Activated T-helper 17 cell treated with anti-CD3 and anti-CD28 coated beads, Interleukin-2, amount 50 U/mL, for 72 hours (primary cell): Measurements from ENCODE around the gene GRAMD4. TPM values are rescaled to one million over a fixed set of nuclear protein-coding genes. Genes with fewer than 3 reads are reported as not detected.
"Not testable (repeated sequence)": the region's sequence is repeated elsewhere in the genome, so short reads cannot be mapped to it uniquely, and the experiment has no call there.

ENCODE experiments used
- ATAC-seq: fragments of 150-1000 bp; cut with Tn5 transposase; replicated peaks from 2 replicates; pipeline ENCODE4 v1.10.0; 2021; ENCODE audit warnings: mild to moderate bottlenecking, moderate library complexity
- H3K27ac Mint-ChIP-seq: one replicate; pipeline ENCODE4 v1.8.0; 2022; ENCODE audit warnings: mixed read lengths
- H3K27me3 Mint-ChIP-seq: one replicate; pipeline ENCODE4 v1.8.0; 2022; ENCODE audit warnings: mixed read lengths
- H3K36me3 Mint-ChIP-seq: one replicate; pipeline ENCODE4 v1.8.0; 2022; ENCODE audit warnings: low read depth, mild to moderate bottlenecking, mixed read lengths
- H3K4me1 Mint-ChIP-seq: one replicate; pipeline ENCODE4 v1.8.0; 2022; ENCODE audit warnings: mixed read lengths
- H3K4me3 Mint-ChIP-seq: one replicate; pipeline ENCODE4 v1.8.0; 2022; ENCODE audit warnings: mild to moderate bottlenecking, mixed read lengths
- H3K9me3 Mint-ChIP-seq: one replicate; pipeline ENCODE4 v1.8.0; 2022; ENCODE audit warnings: mixed read lengths
- total RNA-seq, 2 donors: library from RNA; stranded (reverse); gene quantifications; one replicate each; pipeline ENCODE4 v1.2.3, GENCODE V29; 2022

The GRAMD4 gene
- total RNA-seq, 2 donors from 2014 or later, result 23.6 to 51.0 TPM

DNA sequence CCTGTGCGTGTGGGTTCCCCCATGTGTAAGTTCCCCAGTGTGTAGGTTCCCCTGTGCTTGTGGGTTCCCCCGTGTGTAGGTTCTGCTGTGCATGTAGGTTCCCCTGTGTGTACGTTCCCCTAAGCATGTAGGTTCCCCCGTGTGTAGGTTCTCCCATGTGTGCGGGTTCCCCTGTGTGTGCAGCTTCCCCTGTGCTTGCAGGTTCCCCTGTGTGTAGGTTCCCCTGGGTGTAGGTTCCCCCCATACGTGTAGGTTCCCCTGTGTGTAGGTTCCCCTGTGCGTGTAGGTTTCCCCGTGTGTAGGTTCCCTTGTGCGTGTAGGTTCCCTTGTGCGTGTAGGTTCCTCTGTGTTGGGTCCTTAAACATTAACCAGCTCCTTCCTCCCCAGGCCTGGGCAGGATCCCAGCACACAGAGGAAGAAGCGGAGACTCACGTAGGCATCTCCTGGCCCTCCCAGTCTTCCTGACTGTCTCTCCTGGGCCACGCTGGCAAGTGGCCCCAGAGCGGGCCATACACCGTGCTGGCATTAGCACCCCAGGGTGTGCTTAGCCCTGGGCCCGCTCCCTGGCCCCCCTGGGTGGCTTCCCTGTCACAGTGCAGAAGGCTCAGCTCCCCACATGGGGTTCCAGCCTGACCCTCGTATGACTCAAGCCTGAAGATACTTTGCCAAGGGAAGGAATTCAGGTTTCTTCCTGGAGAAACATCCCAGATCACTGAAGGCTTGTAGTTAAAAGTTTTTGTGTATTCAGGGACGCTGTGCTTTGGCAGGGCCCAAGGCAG is 2.8 kb upstream of the GRAMD4 start:
- Mint-ChIP-seq H3K27me3 (no peaks in the 10 kb centered on the region), H3K9me3 (no peaks in the 10 kb centered on the region), H3K27ac (no peak overlapping the region), H3K4me3 (no peak overlapping the region), H3K36me3 (no peaks in the 10 kb centered on the region), H3K4me1 (peaks cover 17% of the 10 kb centered on the region)
- no peak for ATAC-seq

DNA sequence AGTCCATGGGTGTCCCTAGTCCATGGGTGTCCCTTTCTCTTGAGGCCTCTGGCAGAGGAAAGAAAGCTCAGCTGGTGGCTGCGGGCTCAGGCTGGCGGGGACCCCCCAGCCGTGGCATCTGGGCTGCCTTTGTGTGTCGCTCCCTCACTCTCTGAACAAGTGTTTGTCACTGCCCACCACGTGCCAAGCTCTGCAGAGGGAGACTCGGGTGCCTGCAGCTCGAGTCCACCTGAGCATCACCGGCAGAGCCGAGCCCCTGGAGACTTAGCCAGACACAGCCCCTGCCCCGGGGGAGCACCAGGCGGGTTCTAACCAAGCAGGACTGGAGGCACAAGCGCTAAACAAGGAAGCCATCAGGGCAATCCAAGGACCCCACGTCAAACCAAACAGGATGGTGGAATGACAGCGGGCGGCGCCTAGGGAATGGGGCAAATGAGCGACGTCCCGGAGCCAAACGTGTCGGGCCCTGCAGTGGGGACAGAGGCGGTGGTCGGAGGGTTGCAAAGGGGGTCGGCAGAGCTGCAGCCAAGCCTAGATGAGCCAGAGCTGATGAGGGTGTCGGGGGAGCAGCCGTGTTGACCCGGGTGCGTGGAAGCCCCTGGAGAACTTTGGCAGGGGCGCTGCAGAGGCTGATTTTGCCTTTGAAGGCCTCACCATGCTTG is 2.1 kb upstream of the GRAMD4 start:
- no peak overlapping the region for H3K4me3 Mint-ChIP-seq
- H3K27ac Mint-ChIP-seq, result no peak overlapping the region
- H3K9me3 Mint-ChIP-seq, result no peaks in the 10 kb centered on the region
- peaks cover 12% of the 10 kb centered on the region for H3K4me1 Mint-ChIP-seq
- ATAC-seq, result no peak
- H3K36me3 Mint-ChIP-seq, result no peaks in the 10 kb centered on the region
- H3K27me3 Mint-ChIP-seq, result no peaks in the 10 kb centered on the region

DNA sequence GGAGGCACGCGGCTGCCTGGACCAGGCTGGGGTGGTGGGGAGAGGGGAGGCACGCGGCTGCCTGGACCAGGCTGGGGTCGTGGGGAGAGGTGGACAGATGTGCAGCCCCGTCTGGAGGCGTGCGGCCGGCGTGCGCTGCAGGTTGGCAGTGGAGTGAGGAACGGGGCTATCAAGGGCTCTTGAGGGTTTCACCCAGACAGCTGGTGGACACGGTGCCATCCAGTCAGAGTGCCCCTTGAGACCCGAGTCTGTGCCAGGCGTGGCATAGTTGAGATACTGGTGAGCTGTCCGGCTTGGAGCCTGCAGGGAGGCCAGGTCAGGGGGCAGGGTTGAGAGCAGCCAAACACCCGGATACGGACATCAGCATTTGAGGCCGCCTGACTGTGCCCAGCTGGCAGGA is 1.5 kb upstream of the GRAMD4 start:
- H3K27ac Mint-ChIP-seq, result no peak overlapping the region
- peaks cover 7% of the 10 kb centered on the region for H3K4me1 Mint-ChIP-seq
- no peaks in the 10 kb centered on the region for H3K27me3 Mint-ChIP-seq
- no peak for ATAC-seq
- no peaks in the 10 kb centered on the region for H3K9me3 Mint-ChIP-seq
- H3K4me3 Mint-ChIP-seq, result no peak overlapping the region
- H3K36me3 Mint-ChIP-seq, result no peaks in the 10 kb centered on the region

DNA sequence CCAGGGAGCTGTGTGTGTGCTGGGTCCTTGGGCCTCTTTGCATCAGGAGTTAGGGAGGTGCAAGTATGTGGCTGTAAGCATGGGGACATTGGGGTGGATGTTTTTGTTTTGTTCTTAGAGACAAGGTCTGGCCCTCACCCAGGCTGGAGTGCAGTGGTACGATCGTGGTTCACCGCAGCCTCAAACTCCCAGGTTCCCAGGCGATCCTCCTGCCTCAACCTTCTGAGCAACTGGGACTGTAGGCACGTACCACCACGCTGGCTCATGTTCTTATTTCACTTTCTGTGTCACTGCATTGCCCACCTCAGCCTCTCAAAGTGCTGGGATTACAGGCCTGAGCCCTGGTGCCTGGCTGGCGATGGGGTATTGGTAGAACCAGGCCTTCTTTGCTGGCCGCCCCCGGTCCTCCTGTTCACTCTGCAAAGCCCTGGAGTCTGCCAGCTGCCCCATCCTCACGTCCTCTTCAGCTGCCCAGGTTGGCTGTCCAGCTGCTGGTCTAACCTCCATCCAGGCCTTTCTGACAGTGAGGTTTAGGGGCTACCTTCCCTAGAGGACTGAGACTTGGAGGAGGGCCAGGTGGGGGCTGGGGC is 851 bp upstream of the GRAMD4 start:
- Mint-ChIP-seq H3K4me3 (no peak overlapping the region), H3K36me3 (no peaks in the 10 kb centered on the region), H3K27me3 (no peaks in the 10 kb centered on the region), H3K4me1 (peaks cover under 1% of the 10 kb centered on the region), H3K9me3 (no peaks in the 10 kb centered on the region), H3K27ac (no peak overlapping the region)
- no peak for ATAC-seq

DNA sequence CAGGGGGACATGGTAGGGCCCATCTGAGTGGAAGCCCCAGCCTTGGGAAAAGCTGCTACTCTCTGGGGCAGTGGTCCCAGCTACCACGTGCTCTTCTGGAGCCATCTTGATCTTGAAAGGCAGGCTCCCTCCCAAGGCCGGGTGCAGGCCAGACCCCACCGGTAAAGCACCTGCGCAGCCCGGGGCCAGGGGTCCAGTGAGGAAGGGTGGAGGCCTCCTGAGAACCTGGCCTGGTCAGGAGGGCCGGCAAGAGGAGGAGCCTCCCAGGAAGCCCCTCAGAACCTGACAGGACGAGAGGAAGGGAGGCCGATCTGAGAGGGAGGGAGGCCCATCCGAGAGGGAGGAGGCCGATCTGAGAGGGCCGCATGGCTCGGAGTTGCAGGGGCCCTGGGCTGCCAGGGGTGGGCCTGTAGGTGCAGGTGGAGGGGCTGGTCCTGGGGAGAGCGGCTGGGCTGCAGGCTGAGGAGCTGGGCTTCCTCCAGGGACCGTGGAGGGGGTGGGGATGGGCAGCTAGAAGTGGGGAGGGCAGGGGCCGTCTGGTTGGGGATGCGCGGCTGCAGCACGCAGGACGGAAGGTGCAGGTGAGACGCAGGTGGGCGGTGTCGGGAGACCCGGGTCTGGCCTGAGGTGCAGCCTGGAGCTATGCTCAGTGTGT is 529 bp downstream of the GRAMD4 start:
- Mint-ChIP-seq H3K9me3 (no peaks in the 10 kb centered on the region), H3K4me1 (no peaks in the 10 kb centered on the region), H3K36me3 (no peaks in the 10 kb centered on the region), H3K4me3 (no peak overlapping the region), H3K27me3 (no peaks in the 10 kb centered on the region), H3K27ac (no peak overlapping the region)
- ATAC-seq, result no peak

DNA sequence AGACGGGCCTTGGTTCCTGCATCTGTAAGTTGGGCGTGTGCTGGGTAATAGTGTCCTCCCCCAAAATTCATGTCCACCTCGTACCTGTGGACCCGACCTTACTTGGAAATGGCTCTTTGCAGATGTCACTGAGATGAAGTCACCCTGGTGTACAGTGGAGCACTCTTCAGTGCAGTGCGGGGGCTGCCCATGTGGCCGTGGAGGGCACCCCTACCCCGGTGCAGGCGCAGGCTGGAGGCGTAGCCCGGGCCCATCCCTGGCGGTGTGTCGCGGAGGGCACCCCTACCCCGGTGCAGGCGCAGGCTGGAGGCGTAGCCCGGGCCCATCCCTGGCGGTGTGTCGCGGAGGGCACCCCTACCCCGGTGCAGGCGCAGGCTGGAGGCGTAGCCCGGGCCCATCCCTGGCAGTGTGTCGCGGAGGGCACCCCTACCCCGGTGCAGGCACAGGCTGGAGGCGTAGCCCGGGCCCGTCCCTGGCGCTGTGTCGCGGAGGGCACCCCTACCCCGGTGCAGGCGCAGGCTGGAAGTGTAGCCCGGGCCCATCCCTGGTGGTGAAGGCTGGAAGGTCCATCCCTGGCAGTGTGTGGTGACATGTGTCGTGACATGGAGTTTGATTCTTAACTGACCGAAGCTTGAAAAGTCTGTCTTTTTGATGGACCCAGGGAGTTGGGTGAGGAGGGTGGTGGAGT is 1.2 kb downstream of the GRAMD4 start:
- not testable (repeated sequence) for H3K27me3 Mint-ChIP-seq, H3K27ac Mint-ChIP-seq, H3K9me3 Mint-ChIP-seq, ATAC-seq, H3K4me1 Mint-ChIP-seq, H3K36me3 Mint-ChIP-seq, H3K4me3 Mint-ChIP-seq

DNA sequence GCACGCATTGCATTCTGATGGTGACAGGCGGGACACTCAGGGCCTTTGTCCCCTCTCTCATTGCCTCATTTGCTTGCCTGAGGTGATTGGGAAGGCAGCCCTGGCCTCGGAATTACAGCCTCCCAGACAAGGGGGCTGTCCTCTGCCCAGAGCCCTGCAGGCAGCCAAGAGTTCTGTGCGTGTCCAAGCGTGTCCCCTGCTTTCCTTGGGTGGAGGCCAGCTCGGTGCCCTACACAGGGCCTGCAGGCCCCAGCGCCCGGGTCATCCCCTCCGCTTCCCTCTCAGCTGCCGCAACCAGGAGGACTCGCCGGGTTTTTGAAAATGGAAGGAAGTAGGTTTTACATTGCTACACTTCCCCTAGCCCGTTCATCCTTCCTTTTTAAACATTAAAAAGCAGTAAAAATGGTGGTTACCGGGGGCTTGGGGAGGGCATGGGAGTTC is 1.9 kb downstream of the GRAMD4 start:
- no peak overlapping the region for H3K4me3 Mint-ChIP-seq
- no peaks in the 10 kb centered on the region for H3K36me3 Mint-ChIP-seq
- H3K27me3 Mint-ChIP-seq, result no peaks in the 10 kb centered on the region
- no peaks in the 10 kb centered on the region for H3K9me3 Mint-ChIP-seq
- ATAC-seq, result no peak
- no peaks in the 10 kb centered on the region for H3K4me1 Mint-ChIP-seq
- H3K27ac Mint-ChIP-seq, result no peak overlapping the region

DNA sequence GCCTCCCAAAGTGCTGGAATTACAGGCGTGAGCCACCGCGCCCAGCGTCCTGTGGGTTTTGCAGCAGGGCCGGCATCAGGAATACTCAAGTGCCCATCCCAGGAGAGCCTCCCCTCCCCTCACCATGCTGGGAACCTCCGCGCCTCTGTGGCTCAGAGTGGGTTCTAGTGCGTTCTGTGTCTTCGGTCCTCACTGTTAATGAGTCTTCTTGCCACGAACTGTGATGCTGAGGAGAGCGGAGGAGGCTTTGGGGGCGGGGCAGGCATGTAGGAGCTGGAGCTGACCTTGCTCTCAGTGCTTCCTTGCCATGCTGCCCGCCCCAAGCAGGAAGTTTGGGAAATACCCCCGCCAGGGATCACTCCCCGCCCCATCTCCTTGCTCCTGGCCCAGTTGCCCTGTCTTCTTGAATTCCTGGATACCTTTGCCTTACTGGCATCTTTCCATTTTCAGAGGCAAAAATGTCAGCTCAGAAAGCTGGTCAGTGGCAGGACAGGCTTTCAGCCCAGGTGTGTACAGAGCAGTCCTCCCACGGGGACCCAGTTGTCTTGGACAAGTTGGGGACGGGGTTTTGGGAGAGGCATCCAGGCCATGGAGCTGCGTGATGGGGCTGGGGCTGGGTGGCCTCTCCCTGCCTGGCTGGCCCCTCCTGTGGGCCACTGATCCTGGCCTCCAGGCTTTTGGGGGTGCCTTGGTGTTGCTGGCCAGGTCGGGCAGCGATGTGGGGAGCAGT is 5.1 kb downstream of the GRAMD4 start:
- no peaks in the 10 kb centered on the region for H3K27me3 Mint-ChIP-seq
- H3K27ac Mint-ChIP-seq, result no peak overlapping the region
- no peak for ATAC-seq
- H3K36me3 Mint-ChIP-seq, result no peaks in the 10 kb centered on the region
- H3K4me1 Mint-ChIP-seq, result no peaks in the 10 kb centered on the region
- no peaks in the 10 kb centered on the region for H3K9me3 Mint-ChIP-seq
- no peak overlapping the region for H3K4me3 Mint-ChIP-seq

DNA sequence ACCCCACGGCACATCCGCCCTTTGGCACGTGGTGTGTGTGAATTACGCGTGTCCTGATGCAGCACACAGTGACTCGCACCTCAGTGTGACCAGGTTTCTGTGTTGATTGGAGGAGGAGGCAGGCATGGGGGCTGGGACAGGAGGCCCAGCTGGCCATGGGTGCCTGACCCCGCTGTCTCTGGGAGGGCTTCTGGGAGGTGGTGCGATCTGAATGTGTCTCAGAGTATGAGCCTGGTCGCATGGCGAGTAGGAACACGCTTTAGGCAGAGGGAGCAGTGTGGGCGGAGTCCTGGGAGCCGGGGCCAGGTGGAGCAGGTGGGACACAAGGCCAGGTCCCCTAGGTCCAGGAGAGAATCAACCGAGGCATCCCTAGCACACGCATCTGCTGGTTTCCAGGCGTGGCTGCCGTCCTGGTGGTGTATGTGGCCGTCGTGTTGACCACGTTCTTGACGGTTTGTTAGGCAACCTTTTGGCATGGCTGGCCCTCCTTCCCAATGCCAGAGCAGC is 5.7 kb downstream of the GRAMD4 start:
- H3K27me3 Mint-ChIP-seq, result no peaks in the 10 kb centered on the region
- H3K4me3 Mint-ChIP-seq, result no peak overlapping the region
- no peaks in the 10 kb centered on the region for H3K4me1 Mint-ChIP-seq
- H3K27ac Mint-ChIP-seq, result no peak overlapping the region
- H3K9me3 Mint-ChIP-seq, result no peaks in the 10 kb centered on the region
- peak; percentile 9 for ATAC-seq
- H3K36me3 Mint-ChIP-seq, result no peaks in the 10 kb centered on the region

DNA sequence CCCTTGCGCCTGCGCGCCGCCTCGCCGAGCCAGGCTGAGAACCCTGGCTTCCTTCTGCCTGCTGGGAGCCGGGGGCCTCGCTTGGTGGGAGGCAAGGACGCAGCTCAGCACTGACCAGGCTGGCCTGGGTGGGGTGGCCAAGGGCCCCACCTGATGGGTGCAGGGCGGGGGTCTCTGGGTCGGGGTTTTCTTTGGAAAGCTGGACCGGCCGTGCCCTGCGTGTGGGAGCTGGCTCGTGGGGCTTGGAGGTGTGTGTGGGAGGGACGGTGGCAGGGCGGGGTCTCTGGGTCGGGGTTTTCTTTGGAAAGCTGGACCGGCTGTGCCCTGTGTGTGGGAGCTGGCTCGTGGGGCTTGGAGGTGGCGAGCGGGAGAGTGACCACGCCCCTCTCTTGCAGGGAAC is 6.2 kb downstream of the GRAMD4 start:
- no peaks in the 10 kb centered on the region for H3K27me3 Mint-ChIP-seq
- no peak for ATAC-seq
- H3K9me3 Mint-ChIP-seq, result no peaks in the 10 kb centered on the region
- no peaks in the 10 kb centered on the region for H3K36me3 Mint-ChIP-seq
- H3K4me1 Mint-ChIP-seq, result no peaks in the 10 kb centered on the region
- no peak overlapping the region for H3K4me3 Mint-ChIP-seq
- H3K27ac Mint-ChIP-seq, result no peak overlapping the region

DNA sequence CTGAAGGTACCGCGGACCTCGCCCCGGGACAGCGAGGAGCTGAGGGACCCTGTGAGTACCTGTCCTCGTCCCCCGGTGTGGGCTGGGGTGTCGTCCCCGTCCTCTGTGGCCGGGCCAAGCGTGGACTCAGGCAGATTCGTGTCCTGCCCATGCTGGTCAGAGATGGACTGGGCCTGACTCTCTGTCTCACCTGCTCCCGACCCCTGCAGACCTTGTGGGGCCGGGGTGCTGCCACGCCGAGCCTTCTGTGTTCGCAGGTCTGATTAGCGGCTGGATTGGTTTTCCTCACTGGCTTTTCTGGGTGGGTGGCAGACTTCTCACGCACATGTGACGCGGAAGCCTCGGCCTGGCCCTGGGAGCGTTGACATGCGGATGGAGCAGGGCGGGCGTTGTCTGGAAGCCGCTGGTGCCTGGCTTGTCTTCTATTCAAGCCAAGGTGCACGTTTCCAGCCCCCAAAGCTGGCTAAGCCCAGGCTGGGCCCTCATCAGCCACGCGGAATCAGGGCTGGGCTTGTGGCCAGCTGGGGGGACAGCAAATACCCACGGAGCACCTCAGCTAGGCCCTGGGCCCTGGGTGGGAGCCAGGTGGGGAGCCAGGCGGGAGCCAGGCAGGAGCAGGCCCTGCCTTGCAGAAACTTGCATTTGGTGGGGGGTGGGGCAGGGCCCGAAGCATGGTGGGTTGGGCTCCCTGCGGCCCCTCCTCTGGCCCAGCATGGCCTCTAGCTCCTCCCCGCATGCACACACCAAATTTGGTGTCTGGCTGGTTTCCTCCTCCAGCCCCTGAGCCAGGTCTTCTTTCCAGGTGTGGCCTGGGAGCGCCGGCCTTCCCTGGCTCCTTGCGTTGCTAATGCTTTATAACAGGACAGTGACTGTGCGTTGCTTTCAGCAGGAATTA is 7.0 kb downstream of the GRAMD4 start:
- no peak for ATAC-seq
- Mint-ChIP-seq H3K4me1 (no peaks in the 10 kb centered on the region), H3K27me3 (no peaks in the 10 kb centered on the region), H3K9me3 (no peaks in the 10 kb centered on the region), H3K27ac (no peak overlapping the region), H3K36me3 (no peaks in the 10 kb centered on the region), H3K4me3 (no peak overlapping the region)

DNA sequence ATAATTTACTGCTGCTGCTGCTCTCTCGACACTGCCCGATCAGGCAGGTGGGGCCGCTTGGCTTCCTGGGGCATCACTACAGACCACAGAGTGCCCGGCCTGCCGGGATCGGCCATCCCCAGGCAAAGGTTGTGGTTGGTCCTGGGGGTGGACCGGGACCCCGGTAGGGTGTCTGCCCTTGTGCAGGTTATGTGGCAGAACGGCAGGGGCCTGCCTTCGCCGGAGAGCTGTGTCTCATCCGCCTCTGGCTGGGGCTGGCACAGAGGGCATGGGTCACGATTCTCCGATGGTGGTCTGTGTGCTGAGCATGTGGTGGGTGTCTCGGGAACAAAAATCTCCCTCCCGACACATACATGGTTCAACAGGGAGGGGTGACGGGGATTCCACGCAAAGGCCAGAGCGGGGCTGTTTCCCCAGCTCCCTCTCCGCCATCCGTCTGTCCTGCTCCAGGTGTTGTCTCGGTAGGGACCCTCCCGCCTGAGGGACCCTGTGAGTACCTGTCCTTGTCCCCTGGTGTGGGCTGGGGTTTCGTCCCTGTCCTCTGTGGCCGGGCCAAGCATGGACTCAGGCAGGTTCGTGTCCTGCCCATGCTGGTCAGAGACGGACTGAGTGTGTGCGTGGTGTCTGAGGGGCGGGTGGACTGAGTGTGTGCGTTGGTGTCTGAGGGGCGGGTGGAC is 7.8 kb downstream of the GRAMD4 start:
- Mint-ChIP-seq H3K36me3 (no peaks in the 10 kb centered on the region), H3K4me1 (no peaks in the 10 kb centered on the region), H3K27me3 (no peaks in the 10 kb centered on the region), H3K27ac (no peak overlapping the region), H3K9me3 (no peaks in the 10 kb centered on the region), H3K4me3 (no peak overlapping the region)
- ATAC-seq, result no peak
